GM12878 (cell line): ENCODE measurements around the gene BMF. TPM values are rescaled to one million over a fixed set of nuclear protein-coding genes. Genes with fewer than 3 reads are reported as not detected.
A peak's percentile ranks its signal among the peaks of the same experiment; 100 is the strongest.

Source experiments
- ATF2 ChIP-seq: IDR thresholded peaks from 2 replicates; pipeline ENCODE4 v1.6.1; 2012; ENCODE audit warnings: low read length, inconsistent platforms
- ATF7 ChIP-seq: fragments of 450-650 bp; IDR thresholded peaks from 2 replicates; pipeline ENCODE4 v1.6.1; 2016; ENCODE audit warnings: low read depth, mild to moderate bottlenecking
- BRCA1 ChIP-seq: IDR thresholded peaks from 2 replicates; pipeline ENCODE4 v1.6.1; 2011; ENCODE audit warnings: low read depth, low read length, improper control_type of control experiment
- CBFB ChIP-seq: IDR thresholded peaks from 2 replicates; pipeline ENCODE4 v1.6.1; 2016; ENCODE audit warnings: antibody characterized with exemption, low read depth
- EGR1 ChIP-seq, 2 experiments: IDR thresholded peaks; 1 replicate in 1 of 2; 2 replicates in 1 of 2; pipeline ENCODE4 v1.6.1; 2011 to 2012; ENCODE audit warnings: low read depth in 2 of 2, low read length in 2 of 2, borderline replicate concordance in 1 of 2, mild to moderate bottlenecking in 1 of 2, moderate library complexity in 1 of 2
- ESRRA ChIP-seq: IDR thresholded peaks from 2 replicates; pipeline ENCODE4 v1.6.1; 2012; ENCODE audit warnings: mild to moderate bottlenecking, low read length, improper control_type of control experiment
- ETV6 ChIP-seq, 2 experiments: fragments of 450-650 bp in 1 of 2; IDR thresholded peaks in 1 of 2; conservative IDR thresholded peaks in 1 of 2; 2 replicates each; pipeline ENCODE4 v1.6.1; 2014; ENCODE audit warnings: antibody characterized with exemption in 1 of 2, borderline replicate concordance in 1 of 2, low read depth in 1 of 2, mild to moderate bottlenecking in 1 of 2, moderate library complexity in 1 of 2
- EZH2 ChIP-seq: IDR thresholded peaks from 2 replicates; pipeline ENCODE4 v1.6.1; 2012; ENCODE audit warnings: low read depth, mild to moderate bottlenecking, control low read depth, inconsistent platforms, low read length, borderline replicate concordance; ENCODE audit not compliant: control insufficient read depth
- HCFC1 ChIP-seq: fragments of 150-350 bp; IDR thresholded peaks from 2 replicates; pipeline ENCODE4 v1.6.1; 2014; ENCODE audit warnings: low read length
- HDGF ChIP-seq: fragments of 450-650 bp; IDR thresholded peaks from 2 replicates; pipeline ENCODE4 v1.6.1; 2016; ENCODE audit warnings: antibody characterized with exemption
- IKZF2 ChIP-seq, 2 experiments: fragments of 450-650 bp; IDR thresholded peaks; 2 replicates each; pipeline ENCODE4 v1.6.1; 2017; ENCODE audit warnings: mild to moderate bottlenecking in 2 of 2, moderate library complexity in 2 of 2
- KDM1A ChIP-seq: fragments of 200-600 bp; sonication (generic); IDR thresholded peaks from 2 replicates; pipeline ENCODE4 v1.6.1; 2016; ENCODE audit warnings: borderline replicate concordance
- MAX ChIP-seq: IDR thresholded peaks from 2 replicates; pipeline ENCODE4 v1.6.1; 2012; ENCODE audit warnings: low read depth, low read length, improper control_type of control experiment
- MEF2A ChIP-seq: IDR thresholded peaks from 2 replicates; pipeline ENCODE4 v1.6.1; 2011; ENCODE audit warnings: low read depth, mild to moderate bottlenecking, low read length, moderate library complexity; ENCODE audit not compliant: insufficient read depth
- MLLT1 ChIP-seq: fragments of 450-650 bp; IDR thresholded peaks from 2 replicates; pipeline ENCODE4 v1.6.1; 2016; ENCODE audit warnings: mild to moderate bottlenecking
- NFYA ChIP-seq: IDR thresholded peaks from 2 replicates; pipeline ENCODE4 v1.6.1; 2011; ENCODE audit warnings: low read depth, mild to moderate bottlenecking, low read length, improper control_type of control experiment, borderline replicate concordance
- NRF1 ChIP-seq: conservative IDR thresholded peaks from 2 replicates; pipeline ENCODE4 v1.6.1; 2011; ENCODE audit warnings: mild to moderate bottlenecking, low read depth, low read length, improper control_type of control experiment
- PAX8 ChIP-seq: fragments of 450-650 bp; IDR thresholded peaks from 2 replicates; pipeline ENCODE4 v1.6.1; 2017; ENCODE audit warnings: mild to moderate bottlenecking, moderate library complexity
- POLR2A ChIP-seq: IDR thresholded peaks from 2 replicates; pipeline ENCODE4 v1.6.1; 2011; ENCODE audit warnings: low read depth, mild to moderate bottlenecking, low read length
- POU2F2 ChIP-seq: IDR thresholded peaks from 3 replicates; pipeline ENCODE4 v1.6.1; 2011; ENCODE audit warnings: low read depth, mild to moderate bottlenecking, low read length, borderline replicate concordance
- SIX5 ChIP-seq: IDR thresholded peaks from 2 replicates; pipeline ENCODE4 v1.6.1; 2011; ENCODE audit warnings: mild to moderate bottlenecking, low read depth, low read length, moderate library complexity; ENCODE audit not compliant: severe bottlenecking
- SMAD1 ChIP-seq: fragments of 450-650 bp; IDR thresholded peaks from 2 replicates; pipeline ENCODE4 v1.6.1; 2018; ENCODE audit warnings: mild to moderate bottlenecking, low read depth; ENCODE audit not compliant: partially characterized antibody
- TARDBP ChIP-seq: IDR thresholded peaks from 2 replicates; pipeline ENCODE4 v1.6.1; 2016; ENCODE audit warnings: borderline replicate concordance
- TCF12 ChIP-seq: IDR thresholded peaks from 2 replicates; pipeline ENCODE4 v1.6.1; 2011; ENCODE audit warnings: low read depth, mild to moderate bottlenecking, low read length
- WRNIP1 ChIP-seq: IDR thresholded peaks from 2 replicates; pipeline ENCODE4 v1.6.1; 2011; ENCODE audit warnings: low read depth, low read length, improper control_type of control experiment, borderline replicate concordance
- ZNF217 ChIP-seq: fragments of 450-650 bp; IDR thresholded peaks from 2 replicates; pipeline ENCODE4 v1.6.1; 2017; ENCODE audit warnings: antibody characterized with exemption, mild to moderate bottlenecking
- ZZZ3 ChIP-seq: IDR thresholded peaks from 2 replicates; pipeline ENCODE4 v1.6.1; 2011; ENCODE audit warnings: low read depth; ENCODE audit not compliant: control insufficient read depth, insufficient read length
- polyA plus RNA-seq, 11 experiments: library from polyadenylated mRNA; depleted of rRNA in 4 of 11; unstranded in 6 of 11; stranded (reverse) in 5 of 11; fragments of >200 nt; fragmentation: Nextera tagmentation in 4 of 11; fragmentation: Illumina TruSeq in 1 of 11; extraction: Ambion mirVana in 4 of 11; extraction: Trizol in 1 of 11; gene quantifications; 1 replicate in 1 of 11; 2 replicates in 10 of 11; pipeline versions ENCODE4 v1.2.1 to v1.2.3, GENCODE V29; 2011 to 2016; ENCODE audit warnings: inconsistent platforms in 2 of 11, missing spikeins in 2 of 11, low read depth in 1 of 11
- total RNA-seq, 4 experiments: library from RNA; depleted of rRNA in 3 of 4; stranded (reverse); fragments of >200 nt in 3 of 4; fragmentation: Illumina TruSeq in 1 of 4; extraction: Trizol in 1 of 4; gene quantifications; 2 replicates each; pipeline versions ENCODE4 v1.2.1 to v1.2.3, GENCODE V29; 2013 to 2021
- TF ChIP-seq, protein P1 (sequence below): fragments of 150-350 bp; IDR thresholded peaks from 2 replicates; pipeline ENCODE4 v1.6.1; 2014; ENCODE audit warnings: mild to moderate bottlenecking, low read depth, low read length

BMF gene
- total and polyA plus RNA-seq, 10 of the 15 experiments (the other 5 are each of a cell fraction or from before 2014, with no cell fraction given) = 0.82 to 34.9 (median 16.9) TPM

GRCh38 chr15:40054855-40055575, 53.7 kb downstream of the BMF start (continued):
- TF ChIP-seq ATF2 = no peak
- TF ChIP-seq ZZZ3 = no peak
- no peak for TF ChIP-seq NFYA
- peak; percentile 60 for TF ChIP-seq POLR2A
- TF ChIP-seq MAX = no peak
- no peak for TF ChIP-seq WRNIP1
- peak; percentile 96; the same call in 1 of the 2 replicates for TF ChIP-seq MLLT1
- TF ChIP-seq HDGF = no peak
- TF ChIP-seq MEF2A = no peak
- no peak for TF ChIP-seq HCFC1
- no peak for TF ChIP-seq SMAD1
- no peak for TF ChIP-seq SIX5
- TF ChIP-seq ZNF217 = no peak
- TF ChIP-seq TCF12 = peak; percentile 100
- TF ChIP-seq ESRRA = no peak
- TF ChIP-seq, protein P1, sequence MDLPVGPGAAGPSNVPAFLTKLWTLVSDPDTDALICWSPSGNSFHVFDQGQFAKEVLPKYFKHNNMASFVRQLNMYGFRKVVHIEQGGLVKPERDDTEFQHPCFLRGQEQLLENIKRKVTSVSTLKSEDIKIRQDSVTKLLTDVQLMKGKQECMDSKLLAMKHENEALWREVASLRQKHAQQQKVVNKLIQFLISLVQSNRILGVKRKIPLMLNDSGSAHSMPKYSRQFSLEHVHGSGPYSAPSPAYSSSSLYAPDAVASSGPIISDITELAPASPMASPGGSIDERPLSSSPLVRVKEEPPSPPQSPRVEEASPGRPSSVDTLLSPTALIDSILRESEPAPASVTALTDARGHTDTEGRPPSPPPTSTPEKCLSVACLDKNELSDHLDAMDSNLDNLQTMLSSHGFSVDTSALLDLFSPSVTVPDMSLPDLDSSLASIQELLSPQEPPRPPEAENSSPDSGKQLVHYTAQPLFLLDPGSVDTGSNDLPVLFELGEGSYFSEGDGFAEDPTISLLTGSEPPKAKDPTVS = no peak
- TF ChIP-seq CBFB = peak; percentile 99
- no peak for TF ChIP-seq EZH2
- 0 out of 3 replicates have a peak, but pooled peaks of 1 of the 2 experiments have one; percentile 25 for TF ChIP-seq EGR1 (IDR thresholded peaks at IDR 0.05; ENCODE audit: borderline replicate concordance in 1 of 2, low read depth in 2 of 2, low read length in 2 of 2)
- no peak for TF ChIP-seq NRF1
- 0 out of 2 replicates have a peak, but pooled peaks have one; percentile 6 for TF ChIP-seq ATF7
- TF ChIP-seq IKZF2 (IDR thresholded peaks at IDR 0.05) = 0 out of 4 replicates have a peak, but pooled peaks have one; percentile 4 to 6
- no peak for TF ChIP-seq PAX8
- TF ChIP-seq ETV6 (conservative IDR thresholded peaks at IDR 0.05 in 1 of 2, IDR thresholded peaks at IDR 0.05 in 1 of 2; ENCODE audit: borderline replicate concordance in 1 of 2, low read depth in 1 of 2) = peak in 1 of 2 experiments; percentile 38; a peak in 1 of 4 replicates
- TF ChIP-seq BRCA1 = no peak
- TF ChIP-seq KDM1A = no peak
- TF ChIP-seq TARDBP = peak; percentile 47; the same call in 1 of the 2 replicates
- TF ChIP-seq POU2F2 = peak; percentile 19; the same call in 1 of the 3 replicates
